Trophoblast cell (in vitro differentiated cells and primary cell): ENCODE data around the gene ADAM19.

Experiments
- DNase-seq, 2 donors: peaks; one replicate each; pipeline ENCODE4 v3.0.0-alpha.2; 2016
- H2AFZ ChIP-seq: 2 replicates; pipeline ENCODE4 v1.6.1; 2013; ENCODE audit warnings: low read length, moderate library complexity, mild to moderate bottlenecking; ENCODE audit not compliant: insufficient read depth, poor library complexity
- H2AK5ac ChIP-seq: 2 replicates; pipeline ENCODE4 v1.6.1; 2013; ENCODE audit warnings: mild to moderate bottlenecking, low read length
- H2BK120ac ChIP-seq: 2 replicates; pipeline ENCODE4 v1.6.1; 2013; ENCODE audit warnings: low read length, mild to moderate bottlenecking, moderate library complexity; ENCODE audit not compliant: insufficient read depth, poor library complexity
- H2BK12ac ChIP-seq: 2 replicates; pipeline ENCODE4 v1.6.1; 2013; ENCODE audit warnings: mild to moderate bottlenecking, low read length, moderate library complexity
- H2BK5ac ChIP-seq: 2 replicates; pipeline ENCODE4 v1.6.1; 2013; ENCODE audit warnings: low read length, low read depth, moderate library complexity, mild to moderate bottlenecking; ENCODE audit not compliant: poor library complexity
- H3K14ac ChIP-seq: 2 replicates; pipeline ENCODE4 v1.6.1; 2013; ENCODE audit warnings: mild to moderate bottlenecking, low read length
- H3K18ac ChIP-seq: 2 replicates; pipeline ENCODE4 v1.6.1; 2013; ENCODE audit warnings: mild to moderate bottlenecking, low read length
- H3K23ac ChIP-seq: 2 replicates; pipeline ENCODE4 v1.6.1; 2013; ENCODE audit warnings: low read length
- H3K27ac ChIP-seq: 2 replicates; pipeline ENCODE4 v1.5.1; 2013; ENCODE audit warnings: low read depth, mild to moderate bottlenecking, inconsistent platforms, low read length, moderate library complexity
- H3K27me3 ChIP-seq: 2 replicates; pipeline ENCODE4 v1.6.1; 2013; ENCODE audit warnings: inconsistent platforms, mild to moderate bottlenecking, low read length, moderate library complexity; ENCODE audit not compliant: insufficient read depth
- H3K36me3 ChIP-seq, 2 experiments: 1 replicate in 1 of 2; 2 replicates in 1 of 2; pipeline ENCODE4 v1.6.1; 2013; ENCODE audit warnings: low read length in 2 of 2, mild to moderate bottlenecking in 2 of 2, moderate library complexity in 1 of 2; ENCODE audit not compliant: insufficient read depth in 2 of 2, control insufficient read depth in 1 of 2
- H3K4ac ChIP-seq: 2 replicates; pipeline ENCODE4 v1.6.1; 2013; ENCODE audit warnings: low read depth, mild to moderate bottlenecking, low read length, moderate library complexity
- H3K4me1 ChIP-seq, 2 experiments: 1 replicate in 1 of 2; 2 replicates in 1 of 2; pipeline ENCODE4 v1.6.1; 2013; ENCODE audit warnings: low read length in 2 of 2, mild to moderate bottlenecking in 2 of 2, moderate library complexity in 1 of 2; ENCODE audit not compliant: insufficient read depth in 2 of 2, control insufficient read depth in 1 of 2
- H3K4me2 ChIP-seq: 2 replicates; pipeline ENCODE4 v1.6.1; 2013; ENCODE audit warnings: inconsistent platforms, mild to moderate bottlenecking, low read length, moderate library complexity
- H3K4me3 ChIP-seq: 2 replicates; pipeline ENCODE4 v1.5.1; 2013; ENCODE audit warnings: mild to moderate bottlenecking, low read depth, low read length, inconsistent platforms
- H3K79me1 ChIP-seq: one replicate; pipeline ENCODE4 v1.6.1; 2013; ENCODE audit warnings: low read length
- H3K79me2 ChIP-seq: 2 replicates; pipeline ENCODE4 v1.6.1; 2013; ENCODE audit warnings: low read length, mild to moderate bottlenecking; ENCODE audit not compliant: control insufficient read depth, insufficient read depth, poor library complexity
- H3K9ac ChIP-seq: 2 replicates; pipeline ENCODE4 v1.6.1; 2013; ENCODE audit warnings: mild to moderate bottlenecking, low read length
- H3K9me3 ChIP-seq: 2 replicates; pipeline ENCODE4 v1.6.1; 2013; ENCODE audit warnings: low read depth, mild to moderate bottlenecking, control low read depth, inconsistent platforms, low read length; ENCODE audit not compliant: insufficient read depth
- H4K12ac ChIP-seq: 2 replicates; pipeline ENCODE4 v1.6.1; 2013; ENCODE audit warnings: low read depth, mild to moderate bottlenecking, low read length, moderate library complexity
- H4K8ac ChIP-seq: 2 replicates; pipeline ENCODE4 v1.6.1; 2013; ENCODE audit warnings: low read depth, mild to moderate bottlenecking, low read length, moderate library complexity
- H4K91ac ChIP-seq: one replicate; pipeline ENCODE4 v1.6.1; 2013; ENCODE audit warnings: low read depth, mild to moderate bottlenecking, low read length, moderate library complexity
- WGBS: extraction: QIAGEN DNeasy Blood & Tissue Kit; methylation state at CpG from one replicate; pipeline ENCODE4 v1.1.7; 2013; ENCODE audit warnings: missing lambda C conversion rate; ENCODE audit not compliant: insufficient read length, insufficient coverage; ENCODE audit errors: extremely low coverage; 5-methylcytosine and 5-hydroxymethylcytosine counted together

ADAM19 gene

GRCh38 chr5:157523976-157524375 is 51.6 kb downstream of the ADAM19 start:
- H3K36me3 ChIP-seq, result peaks cover 46 to 78% of the 10 kb centered on the region in 2 experiments
- no peaks in the 10 kb centered on the region for H3K79me1 ChIP-seq
- H3K4me1 ChIP-seq, result no peaks in the 10 kb centered on the region
- H4K91ac ChIP-seq, result no peak overlapping the region
- H3K9ac ChIP-seq, result no peak overlapping the region
- H3K23ac ChIP-seq, result no peak overlapping the region
- no peak overlapping the region for H4K8ac ChIP-seq
- no peak overlapping the region for H3K14ac ChIP-seq
- WGBS, result no CpG with 5 or more reads among the region's 4 CpGs
- H3K4me3 ChIP-seq, result no peak overlapping the region
- no peaks in the 10 kb centered on the region for H3K27me3 ChIP-seq
- H3K79me2 ChIP-seq, result peaks cover 2% of the 10 kb centered on the region
- H2AFZ ChIP-seq, result no peak overlapping the region
- no peak overlapping the region for H3K4ac ChIP-seq
- DNase-seq, result no peak
- H3K4me2 ChIP-seq, result no peak overlapping the region
- peak overlapping the region; percentile 25 for H3K18ac ChIP-seq
- H2BK12ac ChIP-seq, result no peak overlapping the region
- H2AK5ac ChIP-seq, result no peak overlapping the region
- peaks cover 2% of the 10 kb centered on the region for H3K9me3 ChIP-seq
- H4K12ac ChIP-seq, result no peak overlapping the region
- H3K27ac ChIP-seq, result no peak overlapping the region
- no peak overlapping the region for H2BK5ac ChIP-seq
- no peak overlapping the region for H2BK120ac ChIP-seq

- H2BK12ac ChIP-seq, result no peak overlapping the region
- no peak overlapping the region for H3K27ac ChIP-seq
- H3K9me3 ChIP-seq, result peaks cover 2% of the 10 kb centered on the region
- H3K18ac ChIP-seq, result no peak overlapping the region
- no peak overlapping the region for H4K12ac ChIP-seq
- no peak overlapping the region for H3K14ac ChIP-seq
- H3K4me1 ChIP-seq, result no peaks in the 10 kb centered on the region
- H2AK5ac ChIP-seq, result no peak overlapping the region
- no peak overlapping the region for H4K8ac ChIP-seq
- H3K23ac ChIP-seq, result no peak overlapping the region
- DNase-seq, result no peak
- no peak overlapping the region for H2AFZ ChIP-seq
- peaks cover 2% of the 10 kb centered on the region for H3K79me2 ChIP-seq
- H2BK5ac ChIP-seq, result no peak overlapping the region
- no peak overlapping the region for H3K9ac ChIP-seq
- H3K79me1 ChIP-seq, result no peaks in the 10 kb centered on the region
- no peak overlapping the region for H2BK120ac ChIP-seq
- H3K36me3 ChIP-seq, result peaks cover 51 to 80% of the 10 kb centered on the region in 2 experiments
- H3K4me2 ChIP-seq, result no peak overlapping the region
- H3K4me3 ChIP-seq, result no peak overlapping the region
- no CpG with 5 or more reads among the region's 5 CpGs for WGBS
- H4K91ac ChIP-seq, result no peak overlapping the region
- H3K4ac ChIP-seq, result no peak overlapping the region
- H3K27me3 ChIP-seq, result no peaks in the 10 kb centered on the region
Observed at GRCh38 chr5:157521704-157522029, 53.9 kb downstream of the ADAM19 start.

GRCh38 chr5:157520911-157521703 is 54.5 kb downstream of the ADAM19 start:
- Histone ChIP-seq H4K8ac (no peak overlapping the region), H4K91ac (no peak overlapping the region), H2BK120ac (no peak overlapping the region), H3K36me3 (peaks cover 54 to 81% of the 10 kb centered on the region in 2 experiments), H3K4me1 (no peaks in the 10 kb centered on the region), H2AK5ac (no peak overlapping the region), H2AFZ (no peak overlapping the region), H3K14ac (no peak overlapping the region), H3K4me2 (no peak overlapping the region), H3K23ac (no peak overlapping the region), H3K4me3 (no peak overlapping the region), H3K27ac (no peak overlapping the region), H4K12ac (no peak overlapping the region), H3K79me2 (peaks cover 2% of the 10 kb centered on the region), H3K4ac (no peak overlapping the region), H3K9me3 (peaks cover 2% of the 10 kb centered on the region), H3K27me3 (no peaks in the 10 kb centered on the region), H2BK5ac (no peak overlapping the region), H3K18ac (no peak overlapping the region), H3K9ac (no peak overlapping the region), H3K79me1 (no peaks in the 10 kb centered on the region), H2BK12ac (no peak overlapping the region)
- no CpG with 5 or more reads among the region's 9 CpGs for WGBS
- DNase-seq, result peak in 1 of 2 donors; percentile 40

GRCh38 chr5:157519579-157520253 is 55.9 kb downstream of the ADAM19 start:
- DNase-seq, result no peak
- Histone ChIP-seq H2BK12ac (no peak overlapping the region), H2AK5ac (no peak overlapping the region), H2BK120ac (no peak overlapping the region), H2AFZ (no peak overlapping the region), H4K12ac (no peak overlapping the region), H3K79me1 (no peaks in the 10 kb centered on the region), H3K27ac (no peak overlapping the region), H3K36me3 (peaks cover 57 to 89% of the 10 kb centered on the region in 2 experiments), H3K79me2 (peaks cover 2% of the 10 kb centered on the region), H4K8ac (no peak overlapping the region), H3K9me3 (peaks cover 2% of the 10 kb centered on the region), H3K4me3 (no peak overlapping the region), H3K4me1 (no peaks in the 10 kb centered on the region), H4K91ac (no peak overlapping the region), H3K18ac (no peak overlapping the region), H2BK5ac (no peak overlapping the region), H3K4me2 (no peak overlapping the region), H3K23ac (no peak overlapping the region), H3K4ac (no peak overlapping the region), H3K27me3 (no peaks in the 10 kb centered on the region), H3K14ac (no peak overlapping the region), H3K9ac (no peak overlapping the region)
- no CpG with 5 or more reads among the region's 9 CpGs for WGBS
